Measurements from ENCODE around the gene MYADML2.

The MYADML2 gene

GRCh38 chr17:81915331-81915730 is 31.7 kb downstream of the MYADML2 start:
- TF ChIP-seq SIN3A (IDR thresholded peaks at IDR 0.05; ENCODE audit: borderline replicate concordance, insufficient read depth, low read length) (no peak), TAF1 (IDR thresholded peaks at IDR 0.05; ENCODE audit: borderline replicate concordance, insufficient read depth, low read length) (no peak), REST (IDR thresholded peaks at IDR 0.05; ENCODE audit: insufficient read depth in 1 of 2, low read depth in 2 of 2, low read length in 2 of 2) (no peak), POLR2AphosphoS5 (IDR thresholded peaks at IDR 0.05; ENCODE audit: low read depth, low read length) (no peak)

- TF ChIP-seq REST (IDR thresholded peaks at IDR 0.05; ENCODE audit: insufficient read depth in 1 of 2, low read depth in 2 of 2, low read length in 2 of 2) (no peak), TAF1 (IDR thresholded peaks at IDR 0.05; ENCODE audit: borderline replicate concordance, insufficient read depth, low read length) (no peak), POLR2AphosphoS5 (IDR thresholded peaks at IDR 0.05; ENCODE audit: low read depth, low read length) (no peak), FOXP2 (optimal IDR thresholded peaks at IDR 0.05; ENCODE audit: borderline replicate concordance, extremely low read depth, extremely low read length, insufficient read depth) (no peak), SIN3A (IDR thresholded peaks at IDR 0.05; ENCODE audit: borderline replicate concordance, insufficient read depth, low read length) (no peak)
Observed at GRCh38 chr17:81914103-81914850, 32.8 kb downstream of the MYADML2 start.

GRCh38 chr17:81913394-81914102 is 33.5 kb downstream of the MYADML2 start:
- TF ChIP-seq SIN3A (IDR thresholded peaks at IDR 0.05; ENCODE audit: borderline replicate concordance, insufficient read depth, low read length) = no peak
- no peak for TF ChIP-seq FOXP2 (optimal IDR thresholded peaks at IDR 0.05; ENCODE audit: borderline replicate concordance, extremely low read depth, extremely low read length, insufficient read depth)
- no peak for TF ChIP-seq REST (IDR thresholded peaks at IDR 0.05; ENCODE audit: insufficient read depth in 1 of 2, low read depth in 2 of 2, low read length in 2 of 2)
- no peak for TF ChIP-seq POLR2AphosphoS5 (IDR thresholded peaks at IDR 0.05; ENCODE audit: low read depth, low read length)
- no peak for TF ChIP-seq TAF1 (IDR thresholded peaks at IDR 0.05; ENCODE audit: borderline replicate concordance, insufficient read depth, low read length)

GRCh38 chr17:81912441-81913309 is 34.4 kb downstream of the MYADML2 start:
- no peak for TF ChIP-seq REST (IDR thresholded peaks at IDR 0.05; ENCODE audit: insufficient read depth in 1 of 2, low read depth in 2 of 2, low read length in 2 of 2)
- no peak for TF ChIP-seq TAF1 (IDR thresholded peaks at IDR 0.05; ENCODE audit: borderline replicate concordance, insufficient read depth, low read length)
- no peak for TF ChIP-seq POLR2AphosphoS5 (IDR thresholded peaks at IDR 0.05; ENCODE audit: low read depth, low read length)
- TF ChIP-seq FOXP2 (optimal IDR thresholded peaks at IDR 0.05; ENCODE audit: borderline replicate concordance, extremely low read depth, extremely low read length, insufficient read depth) = no peak
- no peak for TF ChIP-seq SIN3A (IDR thresholded peaks at IDR 0.05; ENCODE audit: borderline replicate concordance, insufficient read depth, low read length)

Data from PFSK-1 (cell line).